Neural crest cell (in vitro differentiated cells): ENCODE results near the gene CFAP20DC. TPM values are rescaled to one million over a fixed set of nuclear protein-coding genes. Genes with fewer than 3 reads are reported as not detected.
"Not testable (repeated sequence)": the region's sequence is repeated elsewhere in the genome, so short reads cannot be mapped to it uniquely, and the experiment has no call there.

Experiments
- DNase-seq: peaks from one replicate; pipeline ENCODE4 v3.0.0; 2021; ENCODE audit warnings: low read depth, mixed read lengths, low spot score
- H3K27ac Mint-ChIP-seq: one replicate; pipeline ENCODE4 v1.8.0; 2021; ENCODE audit warnings: mild to moderate bottlenecking, mixed read lengths; ENCODE audit not compliant: unreplicated experiment
- H3K27me3 Mint-ChIP-seq: 2 replicates; pipeline ENCODE4 v1.8.0; 2021; ENCODE audit warnings: low read depth, mild to moderate bottlenecking, mixed read lengths
- H3K36me3 Mint-ChIP-seq: 2 replicates; pipeline ENCODE4 v1.8.0; 2021; ENCODE audit warnings: low read depth, mild to moderate bottlenecking, mixed read lengths
- H3K4me1 Mint-ChIP-seq: 2 replicates; pipeline ENCODE4 v1.8.0; 2021; ENCODE audit warnings: mixed read lengths
- H3K4me3 Mint-ChIP-seq: one replicate; pipeline ENCODE4 v1.8.0; 2021; ENCODE audit warnings: mild to moderate bottlenecking, mixed read lengths
- H3K9me3 Mint-ChIP-seq: 2 replicates; pipeline ENCODE4 v1.8.0; 2021; ENCODE audit warnings: mixed read lengths
- total RNA-seq: library from RNA; stranded (reverse); gene quantifications from 2 replicates; pipeline ENCODE4 v1.2.1, GENCODE V29; 2021
- TF ChIP-seq, protein P1 (sequence below): fragments of 200-600 bp; sonication (generic); conservative IDR thresholded peaks from 2 replicates; pipeline ENCODE4 v1.5.0; 2021; ENCODE audit warnings: antibody characterized with exemption, mild to moderate bottlenecking

The CFAP20DC gene
- total RNA-seq, 1 donor from 2014 or later, result 10.4 TPM

DNA sequence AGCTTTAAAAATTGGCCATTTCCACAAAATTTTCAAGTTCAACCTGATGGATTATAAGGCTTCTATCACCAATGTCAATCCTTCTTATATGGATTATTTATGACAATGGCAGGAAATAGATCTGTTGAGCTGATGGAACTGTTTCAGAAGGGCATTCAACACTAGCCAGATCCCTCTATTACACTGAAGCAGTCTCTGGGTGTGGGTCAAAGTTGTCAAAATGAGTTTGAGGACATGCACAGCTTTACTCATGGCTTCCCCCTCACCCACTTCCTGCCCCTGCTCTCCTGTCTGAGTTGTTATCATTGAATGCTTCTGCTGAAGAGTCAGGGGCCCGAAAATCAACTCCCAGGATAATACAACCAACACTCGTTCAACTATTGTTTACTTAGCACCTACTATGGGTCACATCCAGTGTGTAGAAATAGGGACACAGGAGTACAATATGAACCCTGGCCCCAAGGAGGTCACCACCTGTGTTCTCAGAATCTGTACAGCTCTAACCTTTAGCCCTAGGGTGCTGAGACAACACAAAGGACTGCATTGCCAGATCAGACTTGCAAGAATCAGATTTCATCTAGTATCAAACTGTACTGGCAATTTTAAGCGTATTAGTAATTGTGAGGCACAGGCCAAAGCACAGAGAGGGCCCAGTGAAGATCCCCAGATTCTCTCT is 341.6 kb downstream of the CFAP20DC start:
- Mint-ChIP-seq H3K9me3 (peaks cover 7% of the 10 kb centered on the region), H3K27ac (no peak overlapping the region), H3K4me1 (no peaks in the 10 kb centered on the region), H3K36me3 (peaks cover 8% of the 10 kb centered on the region), H3K27me3 (no peaks in the 10 kb centered on the region), H3K4me3 (no peak overlapping the region)
- TF ChIP-seq, protein P1, sequence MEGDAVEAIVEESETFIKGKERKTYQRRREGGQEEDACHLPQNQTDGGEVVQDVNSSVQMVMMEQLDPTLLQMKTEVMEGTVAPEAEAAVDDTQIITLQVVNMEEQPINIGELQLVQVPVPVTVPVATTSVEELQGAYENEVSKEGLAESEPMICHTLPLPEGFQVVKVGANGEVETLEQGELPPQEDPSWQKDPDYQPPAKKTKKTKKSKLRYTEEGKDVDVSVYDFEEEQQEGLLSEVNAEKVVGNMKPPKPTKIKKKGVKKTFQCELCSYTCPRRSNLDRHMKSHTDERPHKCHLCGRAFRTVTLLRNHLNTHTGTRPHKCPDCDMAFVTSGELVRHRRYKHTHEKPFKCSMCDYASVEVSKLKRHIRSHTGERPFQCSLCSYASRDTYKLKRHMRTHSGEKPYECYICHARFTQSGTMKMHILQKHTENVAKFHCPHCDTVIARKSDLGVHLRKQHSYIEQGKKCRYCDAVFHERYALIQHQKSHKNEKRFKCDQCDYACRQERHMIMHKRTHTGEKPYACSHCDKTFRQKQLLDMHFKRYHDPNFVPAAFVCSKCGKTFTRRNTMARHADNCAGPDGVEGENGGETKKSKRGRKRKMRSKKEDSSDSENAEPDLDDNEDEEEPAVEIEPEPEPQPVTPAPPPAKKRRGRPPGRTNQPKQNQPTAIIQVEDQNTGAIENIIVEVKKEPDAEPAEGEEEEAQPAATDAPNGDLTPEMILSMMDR, result no peak
- DNase-seq, result no peak

DNA sequence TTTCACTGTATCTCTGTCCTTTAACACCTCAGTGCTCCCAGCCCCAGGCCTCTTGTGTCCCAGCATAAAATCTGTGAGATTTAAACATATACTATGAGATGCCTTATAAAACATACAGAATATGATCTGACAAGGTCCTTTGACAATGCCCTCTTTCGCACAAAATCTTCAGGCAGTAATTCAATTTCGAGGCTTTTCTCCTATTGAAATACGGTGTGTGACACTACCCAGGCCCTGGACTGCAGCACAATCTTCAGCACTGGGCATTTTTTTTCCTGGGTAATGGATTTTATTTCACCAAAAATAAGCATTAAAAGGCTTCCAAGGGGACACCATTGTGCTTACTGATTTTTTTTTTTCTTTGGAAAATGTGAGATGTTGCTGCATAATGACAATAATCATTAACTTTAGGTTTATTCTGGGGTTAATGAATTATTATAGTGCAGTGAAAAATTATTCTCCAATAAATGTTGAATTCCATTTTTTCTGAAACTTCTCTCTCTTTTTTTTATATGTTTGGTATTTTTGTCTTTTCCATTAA is 342.4 kb downstream of the CFAP20DC start:
- no peaks in the 10 kb centered on the region for H3K4me1 Mint-ChIP-seq
- H3K36me3 Mint-ChIP-seq, result peaks cover 8% of the 10 kb centered on the region
- H3K27me3 Mint-ChIP-seq, result no peaks in the 10 kb centered on the region
- TF ChIP-seq, protein P1, result no peak
- peaks cover 4% of the 10 kb centered on the region for H3K9me3 Mint-ChIP-seq
- DNase-seq, result no peak
- no peak overlapping the region for H3K27ac Mint-ChIP-seq
- H3K4me3 Mint-ChIP-seq, result no peak overlapping the region

DNA sequence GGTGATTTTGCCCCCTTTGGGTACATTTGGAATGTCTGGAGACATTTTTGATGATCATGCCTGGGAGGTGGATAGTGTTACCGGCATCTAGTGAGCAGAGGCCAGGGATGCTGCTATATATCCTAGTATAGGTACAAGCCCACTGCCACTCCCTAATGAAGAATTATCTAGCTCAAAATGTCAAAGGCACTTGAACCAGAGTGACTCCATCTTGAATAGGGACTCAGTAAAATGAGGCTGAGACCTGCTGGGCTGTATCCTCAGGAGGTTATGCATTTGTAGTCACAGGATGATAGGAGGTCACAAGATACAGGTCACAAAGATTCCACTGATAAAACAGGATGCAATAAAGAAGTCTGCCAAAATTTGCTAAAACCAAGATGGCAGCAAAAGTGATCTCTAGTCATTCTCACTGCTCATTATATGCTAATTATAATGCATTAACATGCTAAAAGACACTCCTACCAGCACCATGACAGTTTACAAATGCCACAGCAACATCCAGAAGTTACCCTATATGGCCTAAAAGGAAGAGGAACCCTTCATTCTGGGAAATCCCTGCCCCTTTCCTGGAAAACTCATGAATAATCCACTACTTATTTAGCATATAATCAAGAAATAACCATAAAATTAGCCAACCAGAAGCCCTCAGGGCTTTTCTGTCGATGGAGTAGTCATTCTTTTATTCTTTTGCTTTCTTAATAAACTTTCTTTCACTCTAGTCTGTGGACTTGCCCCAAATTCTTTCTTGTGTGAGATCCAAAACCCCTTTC is 343.2 kb downstream of the CFAP20DC start:
- TF ChIP-seq, protein P1, result no peak

DNA sequence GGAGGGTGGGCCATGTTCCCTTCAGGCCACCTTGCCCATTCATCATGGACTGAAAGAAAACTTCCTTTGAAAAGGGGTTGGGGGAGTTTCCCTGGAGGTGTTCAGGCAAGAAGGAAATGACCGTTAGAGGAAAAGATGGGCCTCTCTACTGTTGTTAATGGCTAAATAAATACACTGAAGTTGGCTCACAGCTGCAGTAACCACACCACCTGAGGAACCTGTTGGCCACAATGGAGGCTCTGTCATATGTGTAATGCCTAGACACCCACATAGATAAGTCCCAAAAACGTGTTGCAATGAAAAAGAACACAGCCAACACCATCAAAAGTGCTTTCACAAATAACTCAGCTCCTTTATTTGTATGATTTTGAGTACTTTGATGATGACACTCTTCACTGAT is 345.1 kb downstream of the CFAP20DC start:
- no peaks in the 10 kb centered on the region for H3K4me1 Mint-ChIP-seq
- no peak for DNase-seq
- H3K27ac Mint-ChIP-seq, result no peak overlapping the region
- peaks cover 14% of the 10 kb centered on the region for H3K9me3 Mint-ChIP-seq
- peaks cover 9% of the 10 kb centered on the region for H3K36me3 Mint-ChIP-seq
- H3K27me3 Mint-ChIP-seq, result no peaks in the 10 kb centered on the region
- no peak overlapping the region for H3K4me3 Mint-ChIP-seq
- TF ChIP-seq, protein P1, result no peak

More for the DNA sequence above, 343.2 kb downstream of the CFAP20DC start:
- no peak overlapping the region for H3K27ac Mint-ChIP-seq
- peaks cover 8% of the 10 kb centered on the region for H3K36me3 Mint-ChIP-seq
- no peaks in the 10 kb centered on the region for H3K4me1 Mint-ChIP-seq
- no peaks in the 10 kb centered on the region for H3K27me3 Mint-ChIP-seq
- DNase-seq, result no peak
- peaks cover 4% of the 10 kb centered on the region for H3K9me3 Mint-ChIP-seq
- H3K4me3 Mint-ChIP-seq, result no peak overlapping the region

DNA sequence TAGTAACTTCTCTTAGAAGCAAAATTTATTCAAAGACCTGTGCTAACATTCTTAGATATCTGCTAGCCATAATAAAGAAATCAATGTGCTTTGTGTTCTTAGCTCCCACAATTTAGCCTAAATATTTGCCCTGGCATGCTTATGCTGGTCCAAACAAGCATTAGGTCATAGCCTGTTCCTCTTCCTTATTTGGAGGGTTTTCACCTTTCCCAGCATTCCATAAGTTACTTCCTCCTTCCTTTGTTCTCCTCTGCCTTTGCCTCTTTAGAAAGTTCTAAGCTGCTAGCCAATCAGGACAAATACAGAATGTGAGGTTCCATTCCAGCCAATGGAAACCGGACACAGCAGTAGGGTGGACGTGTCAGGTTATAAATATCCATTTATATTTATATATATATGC is 345.5 kb downstream of the CFAP20DC start:
- Mint-ChIP-seq H3K36me3 (peaks cover 11% of the 10 kb centered on the region), H3K9me3 (peaks cover 11% of the 10 kb centered on the region)
- H3K4me1 Mint-ChIP-seq, H3K27ac Mint-ChIP-seq, H3K27me3 Mint-ChIP-seq, DNase-seq, H3K4me3 Mint-ChIP-seq: not testable (repeated sequence)

DNA sequence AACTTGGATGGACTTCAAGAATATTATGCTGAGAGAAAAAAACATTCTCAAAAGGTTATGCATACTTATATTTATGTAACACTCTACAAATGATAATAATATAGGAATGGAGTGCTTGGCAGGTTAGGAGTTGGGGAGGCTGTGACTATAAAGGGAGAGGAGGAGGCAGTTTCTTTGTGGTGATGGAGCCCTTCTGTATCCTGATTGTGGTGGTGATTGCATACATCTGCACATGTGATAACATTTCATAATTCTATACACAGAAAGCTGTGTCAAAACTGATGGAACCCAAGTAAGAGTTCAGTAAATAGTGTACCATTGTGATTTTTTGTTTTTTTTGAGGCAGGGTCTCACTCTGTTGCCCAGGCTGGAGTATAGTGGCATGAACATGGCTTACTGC is 351.6 kb downstream of the CFAP20DC start:
- H3K27me3 Mint-ChIP-seq, result no peaks in the 10 kb centered on the region
- no peak overlapping the region for H3K4me3 Mint-ChIP-seq
- H3K36me3 Mint-ChIP-seq, result peaks cover 21% of the 10 kb centered on the region
- no peaks in the 10 kb centered on the region for H3K4me1 Mint-ChIP-seq
- H3K27ac Mint-ChIP-seq, result no peak overlapping the region
- H3K9me3 Mint-ChIP-seq, result peaks cover 26% of the 10 kb centered on the region
- TF ChIP-seq, protein P1, result no peak
- no peak for DNase-seq
